Fibroblast of lung (primary cell): ENCODE data around the gene PEBP1. TPM values are rescaled to one million over a fixed set of nuclear protein-coding genes. Genes with fewer than 3 reads are reported as not detected.

Source experiments
- DNase-seq, 2 donors: peaks; one replicate each; pipeline versions ENCODE4 v3.0.0 to v3.0.0-alpha.2; 2010; ENCODE audit warnings: low read depth in 2 of 2
- H2AFZ ChIP-seq: 2 replicates; pipeline ENCODE4 v1.5.1; 2012; ENCODE audit warnings: low read length, control low read depth, inconsistent platforms
- H3K27ac ChIP-seq: 2 replicates; pipeline ENCODE4 v1.5.1; 2011; ENCODE audit warnings: low read length, control low read depth; ENCODE audit not compliant: insufficient read depth
- H3K27me3 ChIP-seq: 2 replicates; pipeline ENCODE4 v1.5.1; 2011; ENCODE audit warnings: mild to moderate bottlenecking, low read length; ENCODE audit not compliant: control insufficient read depth, insufficient read depth
- H3K36me3 ChIP-seq: 2 replicates; pipeline ENCODE4 v1.5.1; 2011; ENCODE audit warnings: low read length; ENCODE audit not compliant: control insufficient read depth, insufficient read depth
- H3K4me1 ChIP-seq: 2 replicates; pipeline ENCODE4 v1.5.1; 2011; ENCODE audit warnings: low read length; ENCODE audit not compliant: control insufficient read depth, insufficient read depth; ENCODE audit errors: extremely low read depth
- H3K4me2 ChIP-seq: 2 replicates; pipeline ENCODE4 v1.5.1; 2011; ENCODE audit warnings: low read length, control low read depth; ENCODE audit not compliant: insufficient read depth; ENCODE audit errors: extremely low read depth
- H3K4me3 ChIP-seq, 4 experiments: fragments of 200-600 bp in 1 of 4; sonication (generic) in 1 of 4; replicated peaks in 1 of 4; 2 replicates each; pipeline ENCODE4 v1.5.1; 2011 to 2016; ENCODE audit warnings: low read length in 4 of 4, low read depth in 3 of 4, mild to moderate bottlenecking in 3 of 4, control low read depth in 2 of 4, inconsistent platforms in 1 of 4, mixed read lengths in 1 of 4; ENCODE audit not compliant: insufficient read depth in 1 of 4; ENCODE audit errors: control extremely low read depth in 1 of 4
- H3K79me2 ChIP-seq: 2 replicates; pipeline ENCODE4 v1.5.1; 2012; ENCODE audit warnings: mild to moderate bottlenecking, low read length, inconsistent platforms; ENCODE audit not compliant: control insufficient read depth, insufficient read depth
- H3K9ac ChIP-seq: 2 replicates; pipeline ENCODE4 v1.5.1; 2011; ENCODE audit warnings: mild to moderate bottlenecking, low read length, control low read depth; ENCODE audit not compliant: insufficient read depth
- H3K9me3 ChIP-seq: 2 replicates; pipeline ENCODE4 v1.5.1; 2012; ENCODE audit warnings: low read depth, low read length; ENCODE audit not compliant: control insufficient read depth, insufficient read depth
- H4K20me1 ChIP-seq: 2 replicates; pipeline ENCODE4 v1.5.1; 2011; ENCODE audit warnings: low read length; ENCODE audit not compliant: control insufficient read depth, insufficient read depth; ENCODE audit errors: extremely low read depth
- CTCF ChIP-seq, 2 donors: IDR thresholded peaks in 1 of 2; conservative IDR thresholded peaks in 1 of 2; 1 replicate in 1 of 2; 2 replicates in 1 of 2; pipeline ENCODE4 v1.5.1; 2011 to 2012; ENCODE audit warnings: low read length in 2 of 2, control low read depth in 1 of 2, inconsistent platforms in 1 of 2, low read depth in 1 of 2, mild to moderate bottlenecking in 1 of 2
- EZH2 ChIP-seq: IDR thresholded peaks from 2 replicates; pipeline ENCODE4 v1.5.1; 2012; ENCODE audit warnings: low read length, control low read depth, mild to moderate bottlenecking; ENCODE audit errors: missing control alignments
- polyA plus RNA-seq, 2 donors: library from polyadenylated mRNA; depleted of rRNA in 1 of 2; stranded (reverse) in 1 of 2; unstranded in 1 of 2; fragments of >200 nt; gene quantifications; 2 replicates each; pipeline ENCODE4 v1.2.1, GENCODE V29; 2011 to 2012; ENCODE audit warnings: missing spikeins in 1 of 2
- total RNA-seq: library from RNA; depleted of rRNA; stranded (reverse); fragments of >200 nt; gene quantifications from 2 replicates; pipeline ENCODE4 v1.2.1, GENCODE V29; 2014

PEBP1 gene
- total and polyA plus RNA-seq, 2 donors (not counting 1 experiment from before 2014, with no cell fraction given): 193 to 290 TPM

DNA sequence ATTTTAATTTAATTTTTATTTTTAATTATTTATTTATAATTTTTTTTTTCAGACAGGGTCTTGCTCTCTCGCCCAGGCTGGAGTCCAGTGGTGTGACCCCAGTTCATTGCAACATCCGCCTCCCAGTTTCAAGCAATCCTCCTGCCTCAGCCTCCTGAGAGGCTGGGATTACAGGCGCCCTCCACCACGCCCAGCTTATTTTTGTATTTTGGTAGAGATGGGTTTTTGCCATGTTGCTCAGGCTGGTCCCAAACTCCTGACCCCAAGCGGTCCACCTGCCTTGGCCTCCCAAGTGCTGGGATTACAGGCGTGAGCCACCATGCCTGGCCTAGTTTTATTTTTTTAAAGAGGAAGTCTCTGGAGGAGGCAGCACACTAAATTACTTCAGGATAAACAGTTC is 13.7 kb upstream of the PEBP1 start:
- no peaks in the 10 kb centered on the region for H3K79me2 ChIP-seq

GRCh38 chr12:118124333-118124874 is 11.5 kb upstream of the PEBP1 start:
- TF ChIP-seq EZH2 (no peak), CTCF (conservative IDR thresholded peaks at IDR 0.05 in 1 of 2, IDR thresholded peaks at IDR 0.05 in 1 of 2; ENCODE audit: low read depth in 1 of 2, low read length in 2 of 2) (no peak)
- no peaks in the 10 kb centered on the region for H3K27me3 ChIP-seq
- no peak overlapping the region for H3K9ac ChIP-seq
- no peak overlapping the region for H3K27ac ChIP-seq
- H3K4me1 ChIP-seq: peaks cover 3% of the 10 kb centered on the region
- no peak for DNase-seq
- H2AFZ ChIP-seq: no peak overlapping the region
- H3K79me2 ChIP-seq: no peaks in the 10 kb centered on the region
- H3K4me2 ChIP-seq: no peak overlapping the region
- H4K20me1 ChIP-seq: no peaks in the 10 kb centered on the region
- no peak overlapping the region for H3K4me3 ChIP-seq
- H3K9me3 ChIP-seq: no peaks in the 10 kb centered on the region
- no peaks in the 10 kb centered on the region for H3K36me3 ChIP-seq

More for the DNA sequence above, 13.7 kb upstream of the PEBP1 start:
- Histone ChIP-seq H3K9ac (no peak overlapping the region), H4K20me1 (no peaks in the 10 kb centered on the region), H3K27me3 (no peaks in the 10 kb centered on the region), H3K4me3 (no peak overlapping the region), H3K9me3 (no peaks in the 10 kb centered on the region), H3K36me3 (no peaks in the 10 kb centered on the region), H2AFZ (no peak overlapping the region), H3K4me2 (no peak overlapping the region), H3K27ac (no peak overlapping the region), H3K4me1 (peaks cover 3% of the 10 kb centered on the region)
- TF ChIP-seq EZH2: no peak
- no peak for TF ChIP-seq CTCF (conservative IDR thresholded peaks at IDR 0.05 in 1 of 2, IDR thresholded peaks at IDR 0.05 in 1 of 2; ENCODE audit: low read depth in 1 of 2, low read length in 2 of 2)
- DNase-seq: no peak

DNA sequence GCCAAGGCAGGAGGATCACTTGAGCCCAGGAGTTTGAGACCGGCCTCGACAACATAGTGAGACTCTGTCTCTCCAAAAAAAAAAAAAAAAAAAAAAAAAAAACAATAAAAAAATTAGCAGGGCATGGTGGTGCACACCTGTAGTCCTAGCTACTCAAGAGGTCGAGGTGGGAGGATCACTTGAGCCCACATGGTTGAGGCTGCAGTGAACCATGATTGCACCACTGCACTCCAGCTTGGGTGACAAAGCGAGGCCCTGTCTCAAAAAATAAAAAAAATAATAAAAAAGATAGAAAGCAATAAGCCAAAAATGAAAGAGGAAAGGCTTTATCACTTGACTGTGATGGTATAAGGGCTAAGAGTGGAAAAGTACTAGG is 10.2 kb upstream of the PEBP1 start:
- Histone ChIP-seq H3K4me3 (no peak overlapping the region), H2AFZ (no peak overlapping the region)

More for the DNA sequence above, 10.2 kb upstream of the PEBP1 start:
- no peak for DNase-seq
- TF ChIP-seq CTCF (conservative IDR thresholded peaks at IDR 0.05 in 1 of 2, IDR thresholded peaks at IDR 0.05 in 1 of 2; ENCODE audit: low read depth in 1 of 2, low read length in 2 of 2) (no peak), EZH2 (no peak)
- Histone ChIP-seq H4K20me1 (no peaks in the 10 kb centered on the region), H3K79me2 (no peaks in the 10 kb centered on the region), H3K4me1 (peaks cover under 1% of the 10 kb centered on the region), H3K9me3 (no peaks in the 10 kb centered on the region), H3K27me3 (no peaks in the 10 kb centered on the region), H3K9ac (no peak overlapping the region), H3K27ac (no peak overlapping the region), H3K36me3 (no peaks in the 10 kb centered on the region), H3K4me2 (no peak overlapping the region)
